ENCODE results near the gene MRPS18A. TPM values are rescaled to one million over a fixed set of nuclear protein-coding genes. Genes with fewer than 3 reads are reported as not detected.

Gene MRPS18A
- total and polyA plus RNA-seq, 2 of the 13 experiments (the other 11 are each of a cell fraction or from before 2014, with no cell fraction given) = 87.8 to 89.1 TPM

GRCh38 chr6:43736211-43736786, 48.7 kb upstream of the MRPS18A start (continued):
- TF ChIP-seq PRDM15 (CRISPR knock-in tag; IDR thresholded peaks at IDR 0.05) = no peak
- TF ChIP-seq MYNN (CRISPR knock-in tag; IDR thresholded peaks at IDR 0.05; ENCODE audit: low read depth) = no peak
- peak; percentile 82 for TF ChIP-seq TBX2 (CRISPR knock-in tag; IDR thresholded peaks at IDR 0.05; ENCODE audit: borderline replicate concordance)
- TF ChIP-seq, protein P1, sequence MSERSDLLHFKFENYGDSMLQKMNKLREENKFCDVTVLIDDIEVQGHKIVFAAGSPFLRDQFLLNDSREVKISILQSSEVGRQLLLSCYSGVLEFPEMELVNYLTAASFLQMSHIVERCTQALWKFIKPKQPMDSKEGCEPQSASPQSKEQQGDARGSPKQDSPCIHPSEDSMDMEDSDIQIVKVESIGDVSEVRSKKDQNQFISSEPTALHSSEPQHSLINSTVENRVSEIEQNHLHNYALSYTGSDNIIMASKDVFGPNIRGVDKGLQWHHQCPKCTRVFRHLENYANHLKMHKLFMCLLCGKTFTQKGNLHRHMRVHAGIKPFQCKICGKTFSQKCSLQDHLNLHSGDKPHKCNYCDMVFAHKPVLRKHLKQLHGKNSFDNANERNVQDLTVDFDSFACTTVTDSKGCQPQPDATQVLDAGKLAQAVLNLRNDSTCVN (CRISPR knock-in tag; IDR thresholded peaks at IDR 0.05; ENCODE audit: borderline replicate concordance) = no peak; the same call in 1 of the 2 replicates
- TF ChIP-seq SKIL (CRISPR knock-in tag; IDR thresholded peaks at IDR 0.05; ENCODE audit: borderline replicate concordance) = peak; percentile 41; the same call in 1 of the 2 replicates
- TF ChIP-seq, protein P2, sequence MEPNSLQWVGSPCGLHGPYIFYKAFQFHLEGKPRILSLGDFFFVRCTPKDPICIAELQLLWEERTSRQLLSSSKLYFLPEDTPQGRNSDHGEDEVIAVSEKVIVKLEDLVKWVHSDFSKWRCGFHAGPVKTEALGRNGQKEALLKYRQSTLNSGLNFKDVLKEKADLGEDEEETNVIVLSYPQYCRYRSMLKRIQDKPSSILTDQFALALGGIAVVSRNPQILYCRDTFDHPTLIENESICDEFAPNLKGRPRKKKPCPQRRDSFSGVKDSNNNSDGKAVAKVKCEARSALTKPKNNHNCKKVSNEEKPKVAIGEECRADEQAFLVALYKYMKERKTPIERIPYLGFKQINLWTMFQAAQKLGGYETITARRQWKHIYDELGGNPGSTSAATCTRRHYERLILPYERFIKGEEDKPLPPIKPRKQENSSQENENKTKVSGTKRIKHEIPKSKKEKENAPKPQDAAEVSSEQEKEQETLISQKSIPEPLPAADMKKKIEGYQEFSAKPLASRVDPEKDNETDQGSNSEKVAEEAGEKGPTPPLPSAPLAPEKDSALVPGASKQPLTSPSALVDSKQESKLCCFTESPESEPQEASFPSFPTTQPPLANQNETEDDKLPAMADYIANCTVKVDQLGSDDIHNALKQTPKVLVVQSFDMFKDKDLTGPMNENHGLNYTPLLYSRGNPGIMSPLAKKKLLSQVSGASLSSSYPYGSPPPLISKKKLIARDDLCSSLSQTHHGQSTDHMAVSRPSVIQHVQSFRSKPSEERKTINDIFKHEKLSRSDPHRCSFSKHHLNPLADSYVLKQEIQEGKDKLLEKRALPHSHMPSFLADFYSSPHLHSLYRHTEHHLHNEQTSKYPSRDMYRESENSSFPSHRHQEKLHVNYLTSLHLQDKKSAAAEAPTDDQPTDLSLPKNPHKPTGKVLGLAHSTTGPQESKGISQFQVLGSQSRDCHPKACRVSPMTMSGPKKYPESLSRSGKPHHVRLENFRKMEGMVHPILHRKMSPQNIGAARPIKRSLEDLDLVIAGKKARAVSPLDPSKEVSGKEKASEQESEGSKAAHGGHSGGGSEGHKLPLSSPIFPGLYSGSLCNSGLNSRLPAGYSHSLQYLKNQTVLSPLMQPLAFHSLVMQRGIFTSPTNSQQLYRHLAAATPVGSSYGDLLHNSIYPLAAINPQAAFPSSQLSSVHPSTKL (CRISPR knock-in tag; IDR thresholded peaks at IDR 0.05) = peak; percentile 59
- TF ChIP-seq KDM2A (CRISPR knock-in tag; IDR thresholded peaks at IDR 0.05; ENCODE audit: borderline replicate concordance, low read depth) = 0 out of 2 replicates have a peak, but pooled peaks have one; percentile 36
- TF ChIP-seq, protein P3, sequence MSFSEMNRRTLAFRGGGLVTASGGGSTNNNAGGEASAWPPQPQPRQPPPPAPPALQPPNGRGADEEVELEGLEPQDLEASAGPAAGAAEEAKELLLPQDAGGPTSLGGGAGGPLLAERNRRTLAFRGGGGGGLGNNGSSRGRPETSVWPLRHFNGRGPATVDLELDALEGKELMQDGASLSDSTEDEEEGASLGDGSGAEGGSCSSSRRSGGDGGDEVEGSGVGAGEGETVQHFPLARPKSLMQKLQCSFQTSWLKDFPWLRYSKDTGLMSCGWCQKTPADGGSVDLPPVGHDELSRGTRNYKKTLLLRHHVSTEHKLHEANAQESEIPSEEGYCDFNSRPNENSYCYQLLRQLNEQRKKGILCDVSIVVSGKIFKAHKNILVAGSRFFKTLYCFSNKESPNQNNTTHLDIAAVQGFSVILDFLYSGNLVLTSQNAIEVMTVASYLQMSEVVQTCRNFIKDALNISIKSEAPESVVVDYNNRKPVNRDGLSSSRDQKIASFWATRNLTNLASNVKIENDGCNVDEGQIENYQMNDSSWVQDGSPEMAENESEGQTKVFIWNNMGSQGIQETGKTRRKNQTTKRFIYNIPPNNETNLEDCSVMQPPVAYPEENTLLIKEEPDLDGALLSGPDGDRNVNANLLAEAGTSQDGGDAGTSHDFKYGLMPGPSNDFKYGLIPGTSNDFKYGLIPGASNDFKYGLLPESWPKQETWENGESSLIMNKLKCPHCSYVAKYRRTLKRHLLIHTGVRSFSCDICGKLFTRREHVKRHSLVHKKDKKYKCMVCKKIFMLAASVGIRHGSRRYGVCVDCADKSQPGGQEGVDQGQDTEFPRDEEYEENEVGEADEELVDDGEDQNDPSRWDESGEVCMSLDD (CRISPR knock-in tag; IDR thresholded peaks at IDR 0.05; ENCODE audit: borderline replicate concordance) = no peak
- TF ChIP-seq DNMT3B (CRISPR knock-in tag; conservative IDR thresholded peaks at IDR 0.05) = no peak
- TF ChIP-seq ZFY (CRISPR knock-in tag; IDR thresholded peaks at IDR 0.05) = peak; percentile 86
- TF ChIP-seq SUZ12 (IDR thresholded peaks at IDR 0.05; ENCODE audit: low read depth, low read length) = no peak
- no peak for TF ChIP-seq HOXA7 (CRISPR knock-in tag; IDR thresholded peaks at IDR 0.05)
- TF ChIP-seq MIER2 (CRISPR knock-in tag; IDR thresholded peaks at IDR 0.05) = no peak
- no peak for TF ChIP-seq RFX3 (CRISPR knock-in tag; IDR thresholded peaks at IDR 0.05)
- TF ChIP-seq HCFC1 (IDR thresholded peaks at IDR 0.05; ENCODE audit: low read depth, low read length) = no peak
- 0 out of 2 replicates have a peak, but pooled peaks have one; percentile 58 for TF ChIP-seq ZSCAN9 (CRISPR knock-in tag; IDR thresholded peaks at IDR 0.05; ENCODE audit: borderline replicate concordance)

All from HepG2 (cell line).